Gastroesophageal sphincter (tissue), 4 donors: Measurements from ENCODE around the gene LEAP2. TPM values are rescaled to one million over a fixed set of nuclear protein-coding genes. Genes with fewer than 3 reads are reported as not detected.

Source experiments
- ATAC-seq: fragments of 150-250 bp; one replicate; pipeline ENCODE4 v1.9.1; 2016; ENCODE audit warnings: mild to moderate bottlenecking, moderate library complexity
- H3K27ac ChIP-seq, 4 donors: fragments of 200-600 bp; sonication (generic) in 3 of 4; 1 replicate in 3 of 4; 2 replicates in 1 of 4; pipeline ENCODE4 v1.5.1; 2016 to 2019
- H3K27me3 ChIP-seq: fragments of 200-600 bp; sonication (generic); one replicate; pipeline ENCODE4 v1.5.1; 2019
- H3K36me3 ChIP-seq, 2 donors: fragments of 200-600 bp; sonication (generic); one replicate each; pipeline ENCODE4 v1.5.1; 2019; ENCODE audit warnings: control low read depth in 1 of 2
- H3K4me1 ChIP-seq, 3 donors: fragments of 200-600 bp; sonication (generic); 1 replicate in 2 of 3; 2 replicates in 1 of 3; pipeline ENCODE4 v1.5.1; 2016 to 2019; ENCODE audit warnings: control low read depth in 2 of 3
- H3K4me3 ChIP-seq, 2 donors: fragments of 200-600 bp; sonication (generic); one replicate each; pipeline ENCODE4 v1.5.1; 2019; ENCODE audit warnings: mild to moderate bottlenecking in 1 of 2, moderate library complexity in 1 of 2
- H3K9me3 ChIP-seq, 3 donors: fragments of 200-600 bp; sonication (generic); one replicate each; pipeline ENCODE4 v1.5.1; 2017 to 2019; ENCODE audit warnings: control low read depth in 2 of 3
- EP300 ChIP-seq: sonication (generic); formaldehyde crosslinking; IDR thresholded peaks from one replicate; pipeline ENCODE4 v1.6.1; 2017; ENCODE audit warnings: antibody characterized with exemption, mild to moderate bottlenecking
- POLR2A ChIP-seq, 2 donors: fragments of 450-650 bp; IDR thresholded peaks; one replicate each; pipeline ENCODE4 v1.6.1; 2017; ENCODE audit warnings: antibody characterized with exemption in 2 of 2, mild to moderate bottlenecking in 2 of 2, moderate library complexity in 1 of 2
- POLR2AphosphoS5 ChIP-seq: sonication (generic); formaldehyde crosslinking; IDR thresholded peaks from one replicate; pipeline ENCODE4 v1.6.1; 2017; ENCODE audit warnings: antibody characterized with exemption
- WGBS, 2 donors: methylation state at CpG; one replicate each; pipeline ENCODE4 v1.1.5; 2018; ENCODE audit warnings: low coverage in 1 of 2; 5-methylcytosine and 5-hydroxymethylcytosine counted together
- total RNA-seq, 4 donors: library from RNA; depleted of rRNA; stranded (reverse); fragments of >200 nt; gene quantifications; one replicate each; pipeline ENCODE4 v1.1.0, GENCODE V29; 2016
- TF ChIP-seq, protein P1 (sequence below), 4 experiments: fragments of 200-600 bp in 2 of 4; fragments of 450-650 bp in 2 of 4; sonication (generic) in 1 of 4; IDR thresholded peaks; one replicate each; pipeline ENCODE4 v1.5.1; 2017 to 2019; ENCODE audit warnings: antibody characterized with exemption in 4 of 4, mild to moderate bottlenecking in 2 of 4, moderate library complexity in 2 of 4

Gene LEAP2
- total RNA-seq, 4 donors from 2014 or later: 0.12 to 1.9 (median 0.74) TPM

DNA sequence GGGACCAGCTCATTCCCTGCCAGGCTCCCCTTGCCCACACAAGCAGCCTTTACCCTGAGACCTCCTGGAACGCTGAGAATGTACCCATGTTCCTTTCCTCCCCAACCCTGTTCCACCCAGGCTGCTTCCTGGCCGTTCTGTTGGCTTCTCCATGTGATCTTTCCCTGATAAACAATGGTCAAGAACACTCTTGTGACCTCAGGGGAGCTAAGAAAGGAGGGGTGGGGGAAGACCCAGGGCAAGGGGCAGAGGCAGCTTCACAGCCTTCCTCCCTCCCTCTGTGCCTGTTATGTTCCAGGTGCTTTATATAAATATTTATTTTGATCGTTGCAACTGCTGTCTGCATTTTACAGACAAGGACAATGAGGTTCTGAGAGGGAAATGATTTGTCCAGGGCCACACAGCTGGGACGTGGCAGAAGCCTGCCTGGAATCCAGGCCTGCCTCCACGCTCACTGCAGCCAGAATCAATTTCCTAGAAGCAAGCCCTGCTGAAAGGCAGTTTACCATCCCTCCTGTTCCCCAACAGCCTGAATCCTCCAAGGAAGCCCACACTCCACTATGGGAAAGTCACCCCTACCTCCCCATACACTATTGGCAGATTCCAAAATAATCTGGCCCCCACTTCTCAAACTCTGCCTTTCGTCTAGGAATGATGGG, 46.9 kb upstream of the LEAP2 start:
- 76 to 79% methylated on average over 3 to 5 of the region's 6 CpGs for WGBS, 2 donors

DNA sequence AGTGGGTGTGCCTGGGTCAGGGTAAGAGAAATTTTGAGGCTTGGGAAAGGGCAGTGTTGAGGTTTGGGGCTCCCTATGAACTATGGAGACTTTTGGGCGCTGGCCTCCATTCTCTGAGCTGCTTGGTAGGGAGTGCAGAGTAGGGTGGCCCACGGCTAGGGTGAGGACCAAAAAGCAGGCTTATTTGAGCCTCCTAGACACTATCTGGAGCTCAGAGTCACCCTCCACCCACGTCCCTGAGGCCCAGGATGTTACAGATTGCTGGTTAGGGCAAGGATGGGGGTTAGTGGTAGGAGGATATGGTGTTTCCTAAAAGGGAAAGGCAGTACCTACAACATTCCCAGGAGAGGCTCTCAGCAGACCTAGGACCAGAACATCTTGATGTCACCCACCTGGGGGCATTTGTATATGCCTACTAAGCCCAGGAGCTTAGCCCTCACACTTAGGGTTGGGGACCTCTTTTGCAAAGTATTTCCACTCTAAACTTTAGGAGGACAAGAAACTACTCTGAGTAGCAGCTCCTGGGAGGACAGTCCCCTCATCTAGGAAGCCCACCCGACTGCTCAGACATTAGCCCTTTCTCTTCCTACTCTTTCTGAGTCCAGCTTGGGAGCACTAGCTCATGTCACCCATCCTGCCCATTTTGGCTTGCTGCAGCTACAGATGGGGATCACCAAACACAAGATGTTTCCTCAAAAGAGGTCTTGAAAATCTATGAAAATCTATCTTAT, 45.4 kb upstream of the LEAP2 start:
- TF ChIP-seq, protein P1, sequence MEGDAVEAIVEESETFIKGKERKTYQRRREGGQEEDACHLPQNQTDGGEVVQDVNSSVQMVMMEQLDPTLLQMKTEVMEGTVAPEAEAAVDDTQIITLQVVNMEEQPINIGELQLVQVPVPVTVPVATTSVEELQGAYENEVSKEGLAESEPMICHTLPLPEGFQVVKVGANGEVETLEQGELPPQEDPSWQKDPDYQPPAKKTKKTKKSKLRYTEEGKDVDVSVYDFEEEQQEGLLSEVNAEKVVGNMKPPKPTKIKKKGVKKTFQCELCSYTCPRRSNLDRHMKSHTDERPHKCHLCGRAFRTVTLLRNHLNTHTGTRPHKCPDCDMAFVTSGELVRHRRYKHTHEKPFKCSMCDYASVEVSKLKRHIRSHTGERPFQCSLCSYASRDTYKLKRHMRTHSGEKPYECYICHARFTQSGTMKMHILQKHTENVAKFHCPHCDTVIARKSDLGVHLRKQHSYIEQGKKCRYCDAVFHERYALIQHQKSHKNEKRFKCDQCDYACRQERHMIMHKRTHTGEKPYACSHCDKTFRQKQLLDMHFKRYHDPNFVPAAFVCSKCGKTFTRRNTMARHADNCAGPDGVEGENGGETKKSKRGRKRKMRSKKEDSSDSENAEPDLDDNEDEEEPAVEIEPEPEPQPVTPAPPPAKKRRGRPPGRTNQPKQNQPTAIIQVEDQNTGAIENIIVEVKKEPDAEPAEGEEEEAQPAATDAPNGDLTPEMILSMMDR (IDR thresholded peaks at IDR 0.05): no peak
- TF ChIP-seq POLR2AphosphoS5 (no peak), EP300 (no peak), POLR2A (IDR thresholded peaks at IDR 0.05) (no peak)

More for the DNA sequence above, 46.9 kb upstream of the LEAP2 start:
- ATAC-seq: no peak
- Histone ChIP-seq H3K36me3 (peaks cover 0 to 23% of the 10 kb centered on the region in 2 donors), H3K9me3 (no peaks in the 10 kb centered on the region), H3K27me3 (peaks cover 12% of the 10 kb centered on the region), H3K4me3 (no peak overlapping the region), H3K4me1 (peaks cover 0 to 49% (median 12%) of the 10 kb centered on the region in 3 donors), H3K27ac (peak overlapping the region in 1 of 4 donors; percentile 10)
- no peak for TF ChIP-seq POLR2AphosphoS5
- no peak for TF ChIP-seq POLR2A (IDR thresholded peaks at IDR 0.05)
- TF ChIP-seq EP300: no peak
- TF ChIP-seq, protein P1 (IDR thresholded peaks at IDR 0.05): no peak

DNA sequence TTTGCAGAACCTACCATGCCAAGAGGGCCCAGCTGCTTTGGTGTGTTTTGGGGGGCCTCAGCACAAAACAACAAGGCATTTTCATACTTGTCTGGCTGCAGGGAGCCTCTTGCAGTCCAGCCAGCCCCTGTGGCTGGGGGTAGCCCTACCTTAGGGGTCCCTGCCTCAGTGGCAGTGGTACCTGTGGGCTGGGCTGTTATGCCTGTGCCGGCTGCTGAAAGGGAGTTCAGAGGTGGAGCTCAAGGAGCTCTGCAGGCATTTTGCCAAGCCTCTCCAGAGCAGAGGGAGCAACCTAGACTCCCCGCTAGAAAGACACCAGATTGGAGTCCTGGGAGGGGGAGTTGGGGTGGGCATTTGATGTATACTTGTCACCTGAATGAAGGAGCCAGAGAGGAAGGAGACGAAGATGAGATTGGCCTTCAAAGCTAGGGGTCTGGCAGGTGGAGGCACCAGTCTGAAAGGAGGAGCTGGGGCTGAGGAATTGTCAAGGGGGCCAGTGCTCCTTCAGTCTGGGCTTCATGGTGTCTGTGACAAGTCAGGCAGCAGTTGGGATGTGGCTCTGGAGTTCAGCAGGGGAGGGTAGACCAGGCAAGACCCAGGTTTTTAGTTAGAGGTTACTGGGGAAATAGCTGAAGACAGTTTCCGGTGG, 44.5 kb upstream of the LEAP2 start:
- TF ChIP-seq EP300 (no peak), POLR2AphosphoS5 (no peak)
- TF ChIP-seq, protein P1 (IDR thresholded peaks at IDR 0.05): no peak
- ATAC-seq: no peak
- Histone ChIP-seq H3K9me3 (no peaks in the 10 kb centered on the region), H3K4me3 (peak overlapping the region in 1 of 2 donors; percentile 92), H3K36me3 (peaks cover 0 to 23% of the 10 kb centered on the region in 2 donors), H3K27ac (no peak overlapping the region), H3K27me3 (peaks cover 12% of the 10 kb centered on the region), H3K4me1 (peaks cover 0 to 38% (median 7%) of the 10 kb centered on the region in 3 donors)
- WGBS, 2 donors: 81 to 92% methylated on average over 2 to 3 of the region's 4 CpGs

More for the DNA sequence above, 45.4 kb upstream of the LEAP2 start:
- H3K4me3 ChIP-seq: no peak overlapping the region
- peaks cover 0 to 43% (median 8%) of the 10 kb centered on the region in 3 donors for H3K4me1 ChIP-seq
- 100% methylated on average over 1 to 2 of the region's 4 CpGs for WGBS, 2 donors
- no peak overlapping the region for H3K27ac ChIP-seq
- H3K9me3 ChIP-seq: no peaks in the 10 kb centered on the region
- ATAC-seq: no peak
- H3K27me3 ChIP-seq: peaks cover 12% of the 10 kb centered on the region
- peaks cover 0 to 23% of the 10 kb centered on the region in 2 donors for H3K36me3 ChIP-seq

DNA sequence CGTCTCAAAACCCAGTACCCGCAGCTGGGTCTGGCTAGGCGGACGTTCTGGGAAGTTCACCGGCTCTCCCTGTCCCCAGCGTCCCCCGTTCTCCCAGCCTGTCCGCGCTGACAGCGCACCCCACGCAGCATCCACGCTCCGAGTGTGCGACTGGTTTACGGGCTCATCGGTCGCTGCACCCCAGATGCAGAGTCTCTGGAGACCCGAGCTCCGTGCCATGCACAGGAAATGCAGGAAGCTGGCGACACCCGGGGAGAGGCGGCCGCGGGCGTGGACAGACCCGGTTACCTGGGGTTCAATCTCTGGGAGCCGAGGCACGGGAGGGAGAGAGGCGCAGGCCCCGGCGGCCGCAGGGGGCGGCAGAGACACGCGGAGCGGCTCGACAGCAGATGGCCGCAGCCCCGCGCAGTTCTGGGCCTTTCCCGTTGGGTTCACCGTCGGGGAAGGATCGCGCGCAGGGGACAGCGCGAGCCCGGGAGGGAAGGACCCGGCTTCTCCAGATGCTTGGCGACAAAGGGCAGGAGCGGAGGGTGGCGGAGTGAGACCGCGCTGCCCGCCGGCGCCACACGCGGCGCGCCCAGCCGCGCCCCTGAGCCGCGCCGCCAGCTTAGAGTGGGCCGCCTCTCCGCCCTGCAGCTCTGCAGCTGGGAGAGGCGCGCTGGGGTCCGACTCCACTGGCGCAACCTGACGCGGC, 43.6 kb upstream of the LEAP2 start:
- TF ChIP-seq, protein P1 (IDR thresholded peaks at IDR 0.05): peak in 3 of 4 experiments; percentile 84 to 97 (median 84)
- no peak for TF ChIP-seq EP300
- TF ChIP-seq POLR2A (IDR thresholded peaks at IDR 0.05): no peak
- TF ChIP-seq POLR2AphosphoS5: peak; percentile 34
- Histone ChIP-seq H3K4me1 (peaks cover 0 to 38% (median 7%) of the 10 kb centered on the region in 3 donors), H3K27me3 (peaks cover 12% of the 10 kb centered on the region), H3K9me3 (no peaks in the 10 kb centered on the region), H3K27ac (peak overlapping the region; percentile 2 to 88 (median 86)), H3K4me3 (peak overlapping the region; percentile 50 to 92), H3K36me3 (peaks cover 0 to 18% of the 10 kb centered on the region in 2 donors)
- ATAC-seq: peak; percentile 90
- no CpG with 5 or more reads among the region's 75 CpGs for WGBS, 2 donors
